ENCODE measurements around the gene RAP2B.

GRCh38 chr3:153190923-153191322 lies 28.9 kb downstream of the RAP2B start:
- TF ChIP-seq, protein P1, sequence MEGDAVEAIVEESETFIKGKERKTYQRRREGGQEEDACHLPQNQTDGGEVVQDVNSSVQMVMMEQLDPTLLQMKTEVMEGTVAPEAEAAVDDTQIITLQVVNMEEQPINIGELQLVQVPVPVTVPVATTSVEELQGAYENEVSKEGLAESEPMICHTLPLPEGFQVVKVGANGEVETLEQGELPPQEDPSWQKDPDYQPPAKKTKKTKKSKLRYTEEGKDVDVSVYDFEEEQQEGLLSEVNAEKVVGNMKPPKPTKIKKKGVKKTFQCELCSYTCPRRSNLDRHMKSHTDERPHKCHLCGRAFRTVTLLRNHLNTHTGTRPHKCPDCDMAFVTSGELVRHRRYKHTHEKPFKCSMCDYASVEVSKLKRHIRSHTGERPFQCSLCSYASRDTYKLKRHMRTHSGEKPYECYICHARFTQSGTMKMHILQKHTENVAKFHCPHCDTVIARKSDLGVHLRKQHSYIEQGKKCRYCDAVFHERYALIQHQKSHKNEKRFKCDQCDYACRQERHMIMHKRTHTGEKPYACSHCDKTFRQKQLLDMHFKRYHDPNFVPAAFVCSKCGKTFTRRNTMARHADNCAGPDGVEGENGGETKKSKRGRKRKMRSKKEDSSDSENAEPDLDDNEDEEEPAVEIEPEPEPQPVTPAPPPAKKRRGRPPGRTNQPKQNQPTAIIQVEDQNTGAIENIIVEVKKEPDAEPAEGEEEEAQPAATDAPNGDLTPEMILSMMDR (IDR thresholded peaks at IDR 0.05) = no peak
- no peak for TF ChIP-seq POLR2A (IDR thresholded peaks at IDR 0.05)
